Prostate gland (tissue), 2 donors: ENCODE data around the gene BTG1. TPM values are rescaled to one million over a fixed set of nuclear protein-coding genes. Genes with fewer than 3 reads are reported as not detected.

Experiments used
- DNase-seq: peaks from one replicate; pipeline ENCODE4 v3.0.0-alpha.2; 2019; ENCODE audit warnings: low spot score
- H3K27ac ChIP-seq, 2 donors: fragments of 200-600 bp; sonication (generic); 2 replicates each; pipeline ENCODE4 v1.5.1; 2017 to 2019
- H3K27me3 ChIP-seq: fragments of 200-600 bp; sonication (generic); replicated peaks from 2 replicates; pipeline ENCODE4 v1.5.1; 2019; ENCODE audit not compliant: insufficient read depth
- H3K36me3 ChIP-seq, 2 donors: fragments of 200-600 bp; sonication (generic); 1 replicate in 1 of 2; 2 replicates in 1 of 2; pipeline versions ENCODE4 v1.5.1 to v1.8.1; 2017 to 2019
- H3K4me1 ChIP-seq: fragments of 200-600 bp; sonication (generic); replicated peaks from 2 replicates; pipeline ENCODE4 v1.5.1; 2019
- H3K4me3 ChIP-seq, 2 donors: fragments of 200-600 bp; sonication (generic); 2 replicates each; pipeline ENCODE4 v1.5.1; 2017 to 2019
- H3K9me3 ChIP-seq: fragments of 200-600 bp; sonication (generic); 2 replicates; pipeline ENCODE4 v1.5.1; 2017
- CTCF ChIP-seq, 4 experiments: fragments of 200-600 bp in 2 of 4; fragments of 450-650 bp in 2 of 4; sonication (generic) in 2 of 4; IDR thresholded peaks; 1 replicate in 3 of 4; 2 replicates in 1 of 4; pipeline ENCODE4 v1.5.1; 2016 to 2019; ENCODE audit warnings: antibody characterized with exemption in 4 of 4, mild to moderate bottlenecking in 2 of 4, moderate library complexity in 2 of 4
- POLR2A ChIP-seq: fragments of 450-650 bp; IDR thresholded peaks from one replicate; pipeline ENCODE4 v1.6.1; 2016; ENCODE audit warnings: antibody characterized with exemption, mild to moderate bottlenecking
- POLR2AphosphoS5 ChIP-seq: sonication (generic); formaldehyde crosslinking; IDR thresholded peaks from one replicate; pipeline ENCODE4 v1.6.1; 2017; ENCODE audit warnings: antibody characterized with exemption
- WGBS: methylation state at CpG from one replicate; pipeline ENCODE4 v1.1.5; 2018; 5-methylcytosine and 5-hydroxymethylcytosine counted together
- intact Hi-C: fragments of 100-400 bp; cut with DNase I; formaldehyde crosslinking; loops from one replicate; pipeline ENCODE4 v1.14.2; 2022
- total RNA-seq, 2 donors: library from RNA; depleted of rRNA; stranded (reverse); fragments of >200 nt; gene quantifications; one replicate each; pipeline ENCODE4 v1.1.0, GENCODE V29; 2016

Gene BTG1
- total RNA-seq, 2 donors from 2014 or later = 52.7 to 56.9 TPM

- intact Hi-C loops = no loop called here
- H3K4me3 ChIP-seq = no peak overlapping the region
Observed at GRCh38 chr12:92123780-92124688, 21.6 kb downstream of the BTG1 start.

GRCh38 chr12:92122941-92123779 is 22.5 kb downstream of the BTG1 start:
- intact Hi-C loops = no loop called here
- Histone ChIP-seq H3K4me1 (no peaks in the 10 kb centered on the region), H3K4me3 (no peak overlapping the region), H3K9me3 (no peaks in the 10 kb centered on the region), H3K27me3 (no peaks in the 10 kb centered on the region), H3K36me3 (no peaks in the 10 kb centered on the region), H3K27ac (no peak overlapping the region)
- 75% methylated on average over 4 of the region's 4 CpGs for WGBS
- no peak for DNase-seq
- TF ChIP-seq CTCF (IDR thresholded peaks at IDR 0.05) = no peak
- no peak for TF ChIP-seq POLR2A
- TF ChIP-seq POLR2AphosphoS5 = no peak

More at GRCh38 chr12:92123780-92124688, 21.6 kb downstream of the BTG1 start:
- H3K36me3 ChIP-seq = no peaks in the 10 kb centered on the region
- 76% methylated on average over 2 of the region's 2 CpGs for WGBS
- H3K27ac ChIP-seq = no peak overlapping the region
- H3K4me1 ChIP-seq = no peaks in the 10 kb centered on the region
- DNase-seq = no peak
- H3K9me3 ChIP-seq = no peaks in the 10 kb centered on the region
- no peak for TF ChIP-seq POLR2AphosphoS5
- no peak for TF ChIP-seq CTCF (IDR thresholded peaks at IDR 0.05)
- TF ChIP-seq POLR2A = no peak
- H3K27me3 ChIP-seq = no peaks in the 10 kb centered on the region

- intact Hi-C loops = no loop called here
- Histone ChIP-seq H3K27me3 (no peaks in the 10 kb centered on the region), H3K36me3 (no peaks in the 10 kb centered on the region), H3K4me1 (no peaks in the 10 kb centered on the region), H3K9me3 (no peaks in the 10 kb centered on the region), H3K4me3 (no peak overlapping the region), H3K27ac (no peak overlapping the region)
- no peak for DNase-seq
- TF ChIP-seq CTCF (IDR thresholded peaks at IDR 0.05) (no peak), POLR2AphosphoS5 (no peak), POLR2A (no peak)
Observed at GRCh38 chr12:92121826-92122225, 23.8 kb downstream of the BTG1 start.

- intact Hi-C loops = no loop called here
- DNase-seq = no peak
- Histone ChIP-seq H3K4me3 (no peak overlapping the region), H3K9me3 (no peaks in the 10 kb centered on the region), H3K27ac (no peak overlapping the region), H3K4me1 (no peaks in the 10 kb centered on the region), H3K27me3 (no peaks in the 10 kb centered on the region), H3K36me3 (no peaks in the 10 kb centered on the region)
- WGBS = 97% methylated on average over 2 of the region's 2 CpGs
- no peak for TF ChIP-seq CTCF (IDR thresholded peaks at IDR 0.05)
- TF ChIP-seq POLR2AphosphoS5 = no peak
- TF ChIP-seq POLR2A = no peak
Observed at GRCh38 chr12:92118826-92119536, 26.7 kb downstream of the BTG1 start.
